Activated CD8-positive, alpha-beta memory T cell treated with anti-CD3 and anti-CD28 coated beads for 24 hours (primary cell): ENCODE data around the gene AKT3.

Experiments
- DNase-seq: peaks from one replicate; pipeline ENCODE4 v3.0.0-alpha.2; 2020

The AKT3 gene

DNA sequence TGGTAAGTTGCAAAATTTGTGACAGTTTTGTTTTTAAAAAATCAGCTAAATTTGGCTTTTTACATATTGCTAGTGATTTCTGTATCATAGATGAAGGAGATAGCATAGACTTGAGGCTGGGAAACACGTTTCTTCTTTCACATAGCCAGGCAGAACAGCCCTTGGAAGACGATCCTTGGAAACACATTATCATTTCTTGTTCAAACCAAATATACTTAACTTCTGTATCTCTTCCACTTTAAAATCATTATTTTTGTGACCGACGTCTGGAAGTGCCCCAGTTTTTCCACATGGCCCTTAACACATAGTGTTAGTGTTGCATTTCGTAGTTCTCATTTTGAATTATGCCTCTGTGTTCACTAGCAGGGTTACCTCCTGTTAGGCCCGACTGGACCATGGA lies 400.7 kb downstream of the AKT3 start:
- DNase-seq, result no peak

DNA sequence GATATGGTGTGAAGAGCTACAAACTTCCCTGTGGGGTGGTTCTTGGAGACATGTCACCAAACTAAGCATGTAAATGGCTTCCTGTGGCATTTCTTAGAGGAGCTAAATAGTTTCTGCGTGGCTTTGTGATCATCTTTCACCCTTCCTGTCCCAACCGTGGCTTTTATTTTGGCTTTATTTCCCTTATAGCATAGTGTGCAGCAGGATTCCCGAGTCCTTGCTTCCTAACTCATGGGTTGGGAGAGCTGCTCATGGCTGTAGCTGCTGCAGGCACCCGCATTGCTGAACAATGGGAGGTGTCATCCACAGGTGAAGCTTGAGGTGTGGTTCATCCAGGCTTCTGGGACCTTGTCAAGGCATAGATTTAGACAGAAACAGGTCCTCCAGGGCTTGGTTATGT lies 402.2 kb downstream of the AKT3 start:
- no peak for DNase-seq

DNA sequence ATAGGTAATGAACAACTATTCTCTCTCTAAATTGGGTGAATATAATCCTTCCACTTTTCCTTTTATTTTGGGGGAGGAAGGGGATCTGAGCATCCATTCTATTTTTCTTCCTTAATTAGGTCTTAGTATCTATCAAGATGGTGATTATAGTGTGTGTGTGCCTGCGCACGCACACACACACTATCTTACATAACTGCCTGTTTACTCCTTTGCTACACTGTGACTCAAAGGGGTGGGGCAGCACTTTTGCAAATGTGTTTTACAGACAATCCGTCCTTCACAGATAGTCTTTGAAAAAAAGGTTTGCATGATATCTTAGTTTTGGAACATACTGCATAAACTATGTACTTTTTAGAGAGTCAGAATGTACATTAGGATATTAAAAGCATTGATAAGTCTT lies 402.7 kb downstream of the AKT3 start:
- no peak for DNase-seq

DNA sequence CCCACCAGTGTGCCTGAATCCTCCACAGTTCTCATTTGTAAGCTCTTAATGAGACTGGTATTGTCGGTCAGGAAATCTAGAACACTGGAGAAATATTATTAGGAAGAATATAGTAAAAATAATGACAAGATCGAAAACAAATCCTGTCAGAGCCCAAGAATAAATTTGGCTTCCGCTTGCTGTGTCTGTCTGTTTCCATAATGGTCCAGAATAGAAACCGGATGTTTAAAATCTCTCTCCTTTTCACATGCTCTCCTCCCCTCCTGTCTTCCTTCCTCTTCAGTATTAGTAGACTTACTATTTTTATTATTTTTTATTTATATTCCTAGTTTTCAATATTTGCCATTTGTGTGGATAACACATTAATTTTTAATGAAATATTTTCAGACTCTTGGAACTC lies 406.5 kb downstream of the AKT3 start:
- DNase-seq, result no peak

DNA sequence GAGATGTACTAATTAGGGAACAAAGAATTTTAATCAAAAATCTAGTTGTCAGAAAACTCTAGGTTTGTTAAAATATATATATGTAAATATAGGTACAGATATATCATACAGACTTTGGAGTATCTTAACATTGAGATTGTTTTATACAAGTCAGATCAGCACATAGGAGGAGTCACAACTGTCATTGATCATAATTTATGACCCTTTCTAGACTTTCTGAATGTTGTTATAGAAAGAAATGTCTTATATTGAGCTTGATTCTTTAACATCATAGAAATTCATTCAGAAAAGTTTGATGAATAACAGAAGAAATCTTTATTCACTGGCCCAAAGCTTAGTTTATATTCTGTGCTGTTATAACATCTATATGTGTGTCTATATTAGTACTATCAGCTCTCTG lies 408.4 kb downstream of the AKT3 start:
- no peak for DNase-seq

DNA sequence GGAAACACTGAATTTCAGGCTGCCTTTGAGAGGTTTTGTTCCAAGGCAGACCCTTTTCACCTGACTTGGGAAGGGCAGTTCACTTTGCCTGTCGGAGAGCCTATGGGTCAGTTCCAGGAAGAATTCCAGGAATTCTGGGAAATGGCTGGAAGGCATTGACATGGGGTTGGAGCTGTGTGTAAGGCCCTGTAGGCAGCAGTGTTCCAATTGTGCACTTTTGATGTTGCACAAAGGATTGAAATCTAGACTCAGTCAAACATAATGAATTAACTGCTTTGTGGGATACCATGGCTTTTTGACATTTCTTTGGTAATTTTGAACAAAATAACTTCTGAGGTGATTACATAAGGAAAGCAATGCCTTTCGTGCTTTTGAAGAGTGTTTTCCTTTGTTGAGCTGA lies 409.6 kb downstream of the AKT3 start:
- no peak for DNase-seq

DNA sequence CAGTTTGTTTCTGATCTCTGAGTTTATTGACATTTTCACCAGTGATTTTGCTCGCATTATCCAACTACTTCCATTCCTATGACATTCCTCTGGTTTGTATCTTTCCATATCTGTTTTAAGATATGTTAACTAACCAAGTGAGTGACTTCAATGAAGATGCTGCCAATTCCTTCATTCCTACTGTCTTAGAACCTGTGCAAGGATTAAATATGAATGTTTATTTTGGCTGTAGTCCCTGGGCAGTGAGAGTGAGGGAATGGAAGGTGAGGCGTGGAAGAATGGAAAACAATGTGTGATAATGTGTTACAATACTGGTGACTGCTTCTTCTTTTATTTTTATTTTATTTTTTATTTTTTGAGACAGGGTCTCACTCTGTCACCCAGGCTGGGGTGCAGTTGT lies 411.2 kb downstream of the AKT3 start:
- DNase-seq, result no peak
